Activated CD8-positive, alpha-beta memory T cell treated with anti-CD3 and anti-CD28 coated beads for 24 hours (primary cell): ENCODE results near the gene MAP3K8.
"Not testable (repeated sequence)": the region's sequence is repeated elsewhere in the genome, so short reads cannot be mapped to it uniquely, and the experiment has no call there.

Experiments
- DNase-seq: peaks from one replicate; pipeline ENCODE4 v3.0.0-alpha.2; 2020

MAP3K8 gene

DNA sequence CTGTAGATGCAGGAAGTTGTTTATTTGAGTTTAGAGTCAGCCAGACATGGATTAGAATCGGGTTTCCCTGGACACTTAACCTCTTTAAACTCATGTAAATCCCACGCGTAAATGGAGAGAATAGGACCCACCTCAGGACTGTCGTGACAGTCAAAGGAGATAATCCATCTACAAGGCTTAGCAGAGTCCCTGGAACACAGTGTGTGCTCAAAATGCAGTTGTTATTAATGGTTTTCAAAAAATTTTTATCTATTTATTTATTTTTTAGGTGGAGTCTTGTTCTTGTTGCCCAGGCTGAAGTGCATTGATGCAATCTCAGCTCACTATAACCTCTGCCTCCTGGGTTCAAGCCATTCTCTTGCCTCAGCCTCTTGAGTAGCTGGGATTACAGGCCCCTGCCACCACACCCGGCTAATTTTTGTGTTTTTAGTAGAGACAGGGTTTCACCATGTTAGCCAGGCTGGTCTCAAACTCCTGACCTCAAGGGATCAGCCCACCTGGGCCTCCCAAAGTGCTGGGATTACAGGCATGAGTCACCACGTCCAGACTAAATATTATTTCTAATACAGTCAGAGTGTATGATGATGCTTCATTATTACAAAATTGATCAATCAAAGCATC is 10.2 kb upstream of the MAP3K8 start:
- DNase-seq: not testable (repeated sequence)

DNA sequence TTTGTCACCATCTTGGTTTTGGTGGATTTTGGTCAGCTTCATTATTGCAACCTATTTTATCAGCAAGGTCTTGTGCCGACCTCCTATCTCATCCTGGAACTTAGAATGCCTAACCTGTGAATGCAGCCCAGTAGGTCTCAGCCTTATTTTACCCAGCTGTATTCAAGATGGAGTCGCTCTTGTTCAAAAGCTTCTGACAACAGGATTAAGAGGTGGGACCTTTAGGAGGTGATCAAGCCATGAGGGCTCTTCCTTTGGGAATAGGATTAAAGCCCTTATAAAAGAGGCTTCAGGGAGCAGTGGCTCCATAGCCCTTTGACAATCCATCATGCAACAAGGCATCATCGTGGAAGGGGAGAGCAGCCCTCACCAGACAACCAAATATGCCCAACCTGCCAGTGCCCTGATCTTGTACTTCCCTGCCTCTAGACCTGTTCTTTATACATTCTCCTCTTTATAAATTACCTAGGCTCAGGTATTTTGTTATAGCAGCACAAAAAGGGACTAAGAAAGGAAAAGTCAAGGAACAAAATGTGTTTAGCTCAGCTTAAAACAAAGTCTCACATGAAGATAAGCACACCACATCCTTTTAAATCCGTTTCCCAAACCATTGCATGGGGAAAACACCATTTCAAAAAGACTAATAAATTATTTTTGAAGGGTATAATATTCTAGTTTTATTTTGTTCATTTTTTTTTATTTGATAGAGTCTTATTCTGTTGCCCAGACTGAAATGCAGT is 8.5 kb upstream of the MAP3K8 start:
- no peak for DNase-seq

DNA sequence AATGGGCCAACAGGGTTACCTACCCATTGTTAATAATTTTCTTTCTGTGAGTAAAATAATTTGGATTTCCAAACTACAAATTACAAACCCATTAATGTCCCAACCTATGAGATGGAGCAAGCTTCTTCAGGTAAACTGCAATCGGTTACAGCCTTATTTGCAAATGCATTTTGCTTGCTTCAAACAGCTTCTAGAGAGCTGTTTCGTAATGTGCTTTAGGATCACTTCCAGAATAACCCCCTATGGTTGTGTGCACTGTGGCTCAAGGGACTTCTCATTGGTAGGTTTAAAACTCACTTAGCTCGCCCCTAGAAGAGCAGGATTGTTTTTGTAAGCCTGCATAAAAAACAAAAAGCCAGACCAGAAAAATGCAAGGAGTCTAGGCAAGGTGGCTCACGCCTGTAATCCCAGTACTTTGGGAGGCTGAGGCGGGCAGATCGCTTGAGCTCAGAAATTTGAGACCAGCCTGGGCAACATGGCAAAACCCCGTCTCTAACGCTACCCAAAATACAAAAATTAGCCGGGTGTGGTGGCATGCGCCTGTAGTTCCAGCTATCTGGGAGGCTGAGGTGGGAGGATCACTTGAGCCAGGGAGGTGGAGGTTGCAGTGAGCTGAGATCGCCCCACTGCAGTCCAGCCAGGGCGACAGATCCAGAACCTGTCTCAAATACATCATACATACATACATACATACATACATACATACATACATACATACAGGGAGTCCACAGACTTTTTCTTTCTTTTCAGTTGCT is 3.3 kb upstream of the MAP3K8 start:
- no peak for DNase-seq

DNA sequence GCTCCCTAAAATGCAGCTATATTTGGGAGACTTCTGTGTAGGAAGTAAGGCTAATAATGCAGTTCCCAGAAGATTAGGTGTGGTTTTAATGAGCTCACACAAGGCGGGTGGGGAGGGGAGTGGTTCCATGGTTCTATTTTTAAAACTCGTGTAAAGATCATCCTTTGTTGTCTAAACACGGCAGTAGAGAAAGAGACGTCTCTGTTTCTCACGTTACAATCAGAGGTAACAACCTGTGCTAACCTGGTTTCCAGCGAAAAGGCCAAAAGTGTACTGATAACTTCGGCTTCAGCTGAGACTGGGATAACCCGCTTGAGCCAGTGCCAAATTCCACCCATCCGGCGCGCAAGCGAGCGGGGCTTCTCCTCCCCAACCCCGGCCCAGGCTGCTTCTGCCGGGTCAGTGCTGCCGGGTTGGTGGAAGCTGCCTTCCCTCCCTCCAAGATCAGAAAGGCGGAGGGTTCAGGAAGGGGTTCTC is 2.5 kb upstream of the MAP3K8 start:
- no peak for DNase-seq

DNA sequence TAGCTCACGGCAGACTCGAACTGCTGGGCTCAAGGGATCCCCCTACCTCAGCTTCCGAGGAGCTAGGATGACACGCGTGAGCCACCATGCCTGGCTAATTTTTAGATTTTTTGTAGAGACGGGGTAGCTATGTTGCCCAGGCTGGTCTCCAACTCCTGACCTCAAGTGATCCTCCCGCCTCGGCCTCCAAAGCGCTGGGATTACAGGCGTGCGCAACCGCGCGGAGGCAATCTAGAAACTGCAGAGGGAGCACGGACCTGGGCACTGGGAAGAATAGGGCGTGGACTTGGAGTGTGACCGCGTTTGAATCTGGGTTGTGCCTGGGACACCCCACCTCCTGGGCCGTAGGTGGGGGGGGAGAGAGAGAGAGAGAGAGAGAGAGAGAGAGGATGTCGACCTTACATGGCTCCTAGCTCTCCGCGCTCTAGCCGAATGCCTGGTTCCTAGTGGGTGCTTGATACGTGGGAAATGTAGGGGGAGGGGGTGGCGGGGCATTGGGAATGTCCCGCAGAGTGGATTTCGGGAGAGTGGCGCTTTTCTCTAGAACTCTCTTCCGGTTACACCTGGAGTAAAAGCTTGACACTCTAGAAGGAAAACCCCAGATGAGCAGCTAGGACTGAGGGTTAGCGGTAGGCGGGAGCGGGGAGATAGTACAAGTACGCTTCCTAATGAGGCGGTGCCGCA is 1.2 kb upstream of the MAP3K8 start:
- DNase-seq: no peak

DNA sequence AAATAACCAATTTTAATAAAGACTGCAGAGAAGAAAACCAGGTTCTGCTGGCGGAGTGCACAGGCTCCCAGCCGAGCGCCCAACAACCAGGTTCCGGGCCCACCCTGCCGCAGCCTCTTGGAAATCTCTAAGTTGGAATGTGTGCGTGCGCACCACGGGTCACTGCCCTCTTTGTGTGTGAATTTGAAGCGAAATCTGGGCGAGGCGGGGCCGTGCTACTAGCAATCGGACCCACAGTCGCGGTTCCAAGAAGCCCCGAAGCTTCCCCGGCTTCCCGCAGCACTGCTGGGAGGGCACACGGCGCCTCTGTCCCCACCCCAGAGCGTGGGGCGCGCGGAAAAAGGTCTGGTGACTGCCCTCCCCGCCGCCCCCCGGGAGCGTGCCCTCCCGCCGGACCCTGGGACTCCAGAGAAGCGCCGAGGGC is 666 bp upstream of the MAP3K8 start:
- no peak for DNase-seq

DNA sequence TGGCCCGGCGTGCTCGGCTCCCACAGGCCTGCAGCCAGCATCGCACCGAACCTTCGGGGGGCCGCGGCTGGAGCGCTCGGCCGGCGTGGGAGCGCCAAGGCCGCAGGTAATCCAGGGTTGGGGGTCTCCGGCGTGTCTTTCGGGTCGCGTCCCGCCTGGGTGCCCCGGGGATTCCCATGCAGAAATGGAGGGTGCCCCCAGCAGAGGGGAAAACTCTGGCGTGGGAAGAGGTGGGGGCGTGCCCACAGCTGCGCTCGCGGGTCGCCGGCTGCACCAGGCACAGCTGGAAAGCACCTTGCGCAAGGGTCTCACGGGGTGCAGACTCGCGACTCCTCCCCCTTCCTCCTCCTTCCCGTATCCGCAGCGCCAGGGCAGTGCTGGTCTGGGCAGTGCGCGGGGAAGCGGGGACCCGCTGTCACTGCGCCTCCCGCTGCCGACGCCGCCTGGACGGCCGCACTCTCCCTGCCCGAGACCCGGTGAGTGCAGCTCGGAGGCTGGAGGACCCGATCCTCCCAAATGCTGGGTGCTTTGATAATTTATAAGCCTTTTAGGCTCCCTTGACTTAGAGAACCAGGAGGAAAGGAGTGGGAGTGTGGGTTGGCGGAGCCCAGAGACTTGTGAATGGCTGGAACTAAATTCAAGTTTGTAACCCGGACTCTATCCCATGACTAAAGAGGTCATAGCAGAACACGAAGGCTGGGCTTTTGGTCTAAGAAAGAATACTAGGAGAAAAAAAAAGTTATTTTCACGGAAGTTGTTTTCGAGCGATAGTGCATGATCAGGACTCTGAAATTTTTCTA is 489 bp downstream of the MAP3K8 start:
- peak; percentile 84 for DNase-seq

DNA sequence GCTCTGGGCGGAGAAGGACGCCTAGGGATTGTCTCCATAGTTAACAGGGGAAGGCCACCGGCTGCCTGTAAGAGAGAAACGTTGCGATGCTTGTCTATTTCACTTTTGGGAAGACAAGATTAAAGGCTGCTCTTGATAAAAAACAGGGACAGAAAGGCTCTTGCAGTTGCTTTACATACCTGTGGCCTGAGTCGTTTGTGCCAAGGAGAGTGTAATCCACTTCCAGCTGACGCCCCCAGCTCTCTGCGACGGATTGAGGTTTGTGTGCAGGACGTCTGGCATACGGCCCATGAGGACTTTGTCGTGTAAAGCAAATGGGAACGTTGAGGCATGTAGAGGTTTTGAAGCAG is 1.1 kb downstream of the MAP3K8 start:
- no peak for DNase-seq

DNA sequence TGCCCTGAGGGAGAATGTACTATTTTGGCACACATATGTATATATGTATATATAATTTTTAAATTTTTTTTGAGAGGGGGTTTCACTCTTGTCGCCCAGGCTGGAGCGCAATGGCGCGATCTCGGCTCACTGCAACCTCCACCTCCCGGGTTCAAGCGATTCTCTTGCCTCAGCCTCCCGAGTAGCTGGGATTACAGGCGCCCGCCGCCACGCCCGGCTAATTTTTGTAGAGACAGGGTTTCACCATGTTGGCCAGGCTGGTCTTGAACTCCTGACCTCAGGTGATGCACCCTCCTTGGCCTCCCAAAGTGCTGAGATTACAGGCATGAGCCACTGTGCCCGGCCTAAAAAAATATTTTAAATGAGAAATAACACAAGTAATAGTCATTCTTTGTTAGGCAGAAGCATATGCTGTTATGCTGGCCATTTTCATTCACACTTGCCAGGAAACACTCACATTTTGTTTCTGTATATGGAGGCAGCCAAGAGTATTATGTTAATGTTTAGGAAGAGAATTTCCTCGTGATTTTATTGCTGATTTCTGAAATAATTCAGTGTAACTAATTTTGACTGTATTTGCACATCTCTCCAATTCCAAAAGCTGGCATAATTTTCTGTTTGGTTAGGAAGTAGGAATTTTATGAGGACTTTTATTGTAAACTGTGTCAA is 1.6 kb downstream of the MAP3K8 start:
- not testable (repeated sequence) for DNase-seq

DNA sequence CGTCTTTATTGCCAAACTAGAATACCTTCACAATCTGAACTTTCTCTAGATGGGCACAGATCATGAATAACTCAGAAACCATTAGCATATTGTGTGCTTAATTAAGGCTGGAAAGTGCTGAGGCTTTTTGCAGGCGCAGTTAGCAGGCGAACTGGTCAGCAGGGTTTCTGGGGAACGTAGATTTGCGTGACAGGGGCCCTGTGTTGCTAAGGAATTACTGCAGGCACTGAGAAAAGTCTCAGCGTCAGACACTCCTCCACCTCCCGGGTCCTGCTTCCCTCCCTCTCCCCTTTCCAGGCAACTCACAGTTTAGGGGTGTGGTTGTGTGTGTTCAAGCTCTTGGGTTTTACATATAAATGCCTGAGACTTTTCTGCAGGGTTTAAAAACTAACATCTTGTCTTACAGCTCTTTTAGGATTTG is 2.2 kb downstream of the MAP3K8 start:
- DNase-seq: no peak

DNA sequence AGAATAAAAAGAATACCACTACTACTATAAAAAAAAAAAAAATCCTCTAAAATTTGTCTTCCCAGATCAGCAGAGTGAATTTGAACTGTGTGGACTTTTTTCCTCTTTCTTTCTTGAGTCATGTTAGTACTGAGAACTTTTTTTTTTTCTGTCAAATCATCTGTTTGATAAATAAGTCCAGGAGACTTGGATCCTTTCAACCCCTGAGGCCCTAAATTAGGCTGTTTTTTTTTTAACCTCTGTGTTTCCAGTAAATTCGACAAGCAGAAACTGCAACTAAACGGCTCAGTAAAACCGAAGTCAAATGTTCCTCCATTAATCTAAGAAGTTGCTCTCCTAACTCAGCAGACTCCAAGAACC is 2.7 kb downstream of the MAP3K8 start:
- DNase-seq: no peak

DNA sequence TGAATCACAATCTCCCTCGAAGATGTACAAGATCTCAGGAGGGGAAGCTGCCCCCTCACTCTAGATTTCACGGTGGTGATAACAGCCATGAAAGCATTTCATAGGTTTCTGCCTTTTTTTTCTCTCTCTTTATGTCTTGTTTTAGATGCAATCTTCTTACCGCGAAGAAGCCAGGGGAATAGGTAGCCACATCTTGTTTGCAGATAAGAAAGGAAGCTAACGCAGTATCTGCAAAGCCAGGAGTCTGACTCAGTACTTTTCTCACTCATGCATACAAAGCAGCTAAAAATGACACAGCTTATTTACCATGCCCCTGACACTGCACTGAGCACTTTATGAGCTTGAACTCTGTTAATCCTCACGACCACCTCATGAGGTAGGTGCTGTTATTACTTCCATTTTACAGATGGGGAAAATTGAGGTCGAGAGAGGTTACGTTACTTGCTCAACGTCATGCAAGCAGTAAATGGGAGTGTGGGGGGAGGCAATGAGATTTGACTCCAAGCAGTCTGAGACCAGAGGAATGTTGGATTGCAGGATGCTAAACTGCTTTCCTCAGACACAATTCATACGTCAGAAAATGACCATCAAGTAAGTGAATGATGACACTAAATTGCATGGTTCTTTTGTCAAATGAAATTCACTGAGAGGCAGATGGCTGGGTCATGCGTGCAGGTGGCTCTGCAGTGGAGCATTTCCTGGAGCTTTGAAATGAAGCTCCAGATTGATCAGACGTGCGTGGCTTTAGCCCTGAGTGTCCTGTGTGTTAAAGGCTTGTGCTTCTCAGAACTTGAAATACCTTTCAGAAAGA is 3.3 kb downstream of the MAP3K8 start:
- no peak for DNase-seq

DNA sequence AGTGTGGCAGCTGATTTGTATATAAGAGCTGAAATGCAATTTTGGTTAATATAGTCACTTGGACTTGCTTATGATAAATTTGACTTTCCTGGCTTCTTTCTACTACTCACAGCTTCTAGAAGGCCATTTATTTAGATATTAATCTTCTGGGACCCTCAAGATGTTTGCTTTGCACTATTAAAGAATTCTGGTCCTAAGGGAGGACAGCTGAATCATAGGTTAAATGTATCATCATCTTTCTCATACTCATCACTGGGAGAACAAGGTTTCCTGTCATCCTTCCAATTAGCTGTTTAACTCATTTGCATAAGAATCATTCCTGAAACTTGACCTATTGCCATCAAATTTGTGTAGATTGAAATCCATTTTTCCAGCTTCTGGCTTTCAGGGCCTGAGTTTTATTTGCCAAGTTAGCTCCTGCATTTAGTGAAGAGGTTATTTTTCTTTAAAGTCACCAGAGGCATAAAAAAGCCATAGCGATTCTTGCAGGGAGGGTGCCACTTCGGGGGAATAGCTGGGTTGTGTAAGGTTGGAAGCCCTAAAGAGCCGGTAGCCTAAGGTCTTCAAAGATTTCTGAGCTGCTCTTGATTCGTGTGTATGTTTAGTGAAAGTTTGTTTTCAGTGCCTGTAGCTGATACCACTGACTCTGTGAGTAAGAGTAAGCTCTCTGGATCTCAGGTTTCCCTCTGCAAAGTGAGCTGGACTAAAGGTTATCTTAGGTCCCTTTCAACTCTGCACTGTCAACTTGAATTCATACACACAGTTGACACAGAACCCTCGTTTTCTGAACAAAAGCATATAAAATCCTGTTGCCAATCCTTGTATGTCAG is 4.3 kb downstream of the MAP3K8 start:
- no peak for DNase-seq

DNA sequence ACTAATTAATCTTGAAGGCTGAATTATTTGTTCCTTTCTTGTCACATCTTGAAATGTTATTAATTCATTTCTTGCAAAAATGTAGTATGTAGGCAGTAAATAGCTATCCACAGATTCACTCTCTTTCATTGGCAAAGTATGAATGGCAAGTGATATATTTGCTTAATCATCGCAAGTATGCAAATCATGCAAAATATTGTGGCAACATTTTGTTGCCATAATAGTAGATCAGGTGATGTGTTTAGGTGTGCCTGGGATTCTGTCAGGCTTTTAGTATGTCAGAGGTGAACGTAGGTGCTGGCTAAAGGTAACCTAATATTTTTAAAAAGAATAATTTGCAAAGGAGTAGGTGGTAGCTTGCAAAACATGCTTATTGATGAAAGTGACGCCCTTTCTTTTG is 5.9 kb downstream of the MAP3K8 start:
- DNase-seq: no peak

DNA sequence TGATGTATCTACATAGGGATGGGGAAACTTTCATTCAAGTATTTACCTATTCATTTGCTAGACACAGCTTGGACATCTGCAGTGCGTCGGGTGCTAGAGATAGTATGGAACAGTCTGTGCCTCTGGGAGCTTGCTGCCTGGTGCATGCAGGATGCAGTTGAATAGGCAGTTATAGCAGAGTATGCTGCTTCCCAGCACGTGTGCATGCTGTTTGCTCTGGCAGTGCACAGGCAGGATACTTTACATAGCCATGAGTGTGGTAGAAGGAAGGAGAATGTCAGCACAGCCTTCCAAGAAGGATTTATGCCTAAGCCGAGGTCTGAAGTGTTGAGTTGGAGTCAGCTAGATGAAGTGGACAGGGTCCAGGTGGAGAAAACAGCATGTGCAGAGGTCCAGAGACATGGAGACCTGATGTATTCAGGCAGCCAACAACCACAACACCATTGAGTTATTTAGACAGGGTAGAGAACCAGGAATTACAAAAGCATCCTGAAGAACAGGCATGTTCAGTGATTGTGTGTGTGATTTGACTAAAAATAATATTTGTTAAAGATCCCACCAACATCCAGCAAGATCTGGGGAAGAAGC is 8.1 kb downstream of the MAP3K8 start:
- DNase-seq: no peak

DNA sequence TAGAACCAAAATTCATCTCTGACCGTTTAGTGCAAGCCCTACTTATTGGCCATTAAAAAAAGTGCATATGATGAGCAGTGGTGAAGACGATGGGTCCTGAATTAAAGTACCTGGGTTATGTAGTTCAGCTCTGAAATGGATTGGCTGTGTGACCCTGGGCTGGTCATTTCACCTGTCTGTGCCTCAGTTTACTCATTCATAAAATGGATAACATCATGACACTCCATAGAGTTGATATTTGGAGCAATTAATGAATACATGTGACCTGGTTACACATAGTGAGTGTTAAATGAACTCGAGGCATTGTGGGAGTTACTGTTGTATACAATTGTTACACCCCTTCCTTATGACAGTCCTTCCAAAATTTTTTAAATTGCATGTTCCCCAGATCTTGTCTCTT is 9.1 kb downstream of the MAP3K8 start:
- no peak for DNase-seq

DNA sequence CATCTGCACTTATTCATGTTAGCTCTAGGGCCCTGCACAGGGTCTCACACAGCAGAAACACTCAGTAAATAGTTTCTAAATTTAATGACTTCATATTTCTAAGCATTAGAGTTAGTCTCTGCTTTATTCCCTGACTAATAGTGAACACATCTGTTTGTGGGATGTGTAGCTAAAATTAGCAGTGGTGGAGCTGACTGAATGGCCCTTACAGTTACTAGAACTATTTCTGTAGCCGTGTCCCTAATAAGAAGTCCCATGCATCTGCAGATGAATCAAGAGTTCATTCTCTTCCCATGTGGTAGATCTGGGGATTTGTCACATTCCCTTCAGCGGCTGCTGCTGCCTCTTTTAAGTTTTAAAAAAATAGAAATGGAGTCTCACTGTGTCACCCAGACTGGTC is 11.7 kb downstream of the MAP3K8 start:
- DNase-seq: no peak

DNA sequence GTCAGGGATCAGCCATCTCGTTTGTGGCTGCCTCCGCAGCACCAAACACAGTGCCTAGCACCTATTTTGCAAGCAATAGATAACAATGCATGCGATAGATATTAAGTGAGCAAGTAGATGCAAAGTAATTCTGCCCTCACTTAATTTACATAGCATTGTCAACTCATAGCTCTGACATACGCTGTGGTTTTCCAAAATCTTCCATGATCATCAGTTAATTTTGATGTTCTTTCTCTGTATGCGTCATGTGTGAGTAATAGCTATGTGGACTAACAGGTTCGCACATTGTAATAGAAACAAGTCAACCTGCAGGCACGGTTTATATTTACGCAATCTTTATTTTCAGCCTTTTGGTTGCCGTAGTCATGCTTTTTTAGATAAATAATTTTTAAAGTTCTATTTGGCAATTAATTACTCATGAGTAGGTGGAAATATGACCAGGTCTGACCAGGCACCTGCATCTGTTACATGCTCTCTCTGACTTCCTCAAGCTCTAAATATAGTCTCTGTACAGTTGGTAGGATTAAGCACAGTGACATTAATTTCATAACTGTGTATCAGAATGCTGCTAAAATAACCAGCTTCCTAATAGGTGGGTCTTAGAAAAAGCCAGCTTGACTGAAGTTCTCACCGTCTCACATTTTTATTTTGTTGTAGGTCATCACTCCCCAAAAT is 13.3 kb downstream of the MAP3K8 start:
- no peak for DNase-seq

DNA sequence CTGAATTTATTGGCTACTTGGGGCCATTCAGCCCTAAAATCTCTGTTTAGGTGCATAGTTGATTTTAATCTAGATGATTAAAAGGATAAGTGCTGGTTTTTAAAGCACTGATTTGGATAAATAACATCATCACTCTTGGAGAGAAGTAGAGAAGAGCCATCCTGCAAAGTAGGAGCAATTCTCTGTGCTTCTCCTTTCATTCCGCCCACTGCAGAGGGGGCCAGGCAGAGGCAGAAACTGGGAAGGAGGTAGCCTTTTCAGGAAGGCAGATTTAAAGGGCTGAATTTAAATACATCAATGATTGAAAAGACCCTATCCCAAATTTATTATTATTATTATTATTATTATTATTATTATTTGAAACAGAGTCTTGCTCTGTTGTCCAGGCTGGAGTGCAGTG is 14.1 kb downstream of the MAP3K8 start:
- no peak for DNase-seq
